NCI-H1694 treated with DMSO at 0.1 percent for 48 hours (cell line): ENCODE results near the gene TWNK.

Experiments used
- DNase-seq: peaks from one replicate; lab custom pipeline; 2025; lab: John Stamatoyannopoulos, UW

Gene TWNK

GRCh38 chr10:100996678-100997359, 9.5 kb downstream of the TWNK start:
- DNase-seq, result no peak

- peak; percentile 30 for DNase-seq
Measured at GRCh38 chr10:100997360-100998182, 10.2 kb downstream of the TWNK start.

- DNase-seq, result peak; percentile 65
Measured at GRCh38 chr10:100998183-100998990, 11.0 kb downstream of the TWNK start.

- peak; percentile 27 for DNase-seq
Measured at GRCh38 chr10:100998991-100999741, 11.8 kb downstream of the TWNK start.

GRCh38 chr10:100999742-101000126, 12.4 kb downstream of the TWNK start, which contains the start of gene LZTS2:
TSS of gene LZTS2 (plus strand) at chr10:100999808. CDS start at chr10:101002539, 2,731 bp downstream.
- DNase-seq, result no peak

- DNase-seq, result no peak
Measured at GRCh38 chr10:101000127-101000914, 13.0 kb downstream of the TWNK start.

- DNase-seq, result no peak
Measured at GRCh38 chr10:101000915-101001658, 13.7 kb downstream of the TWNK start.

- DNase-seq, result no peak
Measured at GRCh38 chr10:101001659-101002035, 14.3 kb downstream of the TWNK start.

- no peak for DNase-seq
Measured at GRCh38 chr10:101002456-101002855, 15.1 kb downstream of the TWNK start.

- no peak for DNase-seq
Measured at GRCh38 chr10:101003639-101004206, 16.4 kb downstream of the TWNK start.

- DNase-seq, result no peak
Measured at GRCh38 chr10:101005361-101005760, 18.0 kb downstream of the TWNK start.

GRCh38 chr10:101005869-101006567, 18.7 kb downstream of the TWNK start:
- no peak for DNase-seq

- DNase-seq, result peak; percentile 12
Measured at GRCh38 chr10:101006593-101007098, 19.3 kb downstream of the TWNK start.

GRCh38 chr10:101007099-101007711, 19.9 kb downstream of the TWNK start:
- no peak for DNase-seq

- DNase-seq, result no peak
Measured at GRCh38 chr10:101007915-101008822, 20.8 kb downstream of the TWNK start.

- DNase-seq, result no peak
Measured at GRCh38 chr10:101008823-101009423, 21.6 kb downstream of the TWNK start.

GRCh38 chr10:101010329-101010728, 23.0 kb downstream of the TWNK start:
- no peak for DNase-seq
